VCaP (cell line): ENCODE measurements around the gene ATP10A.
A peak's percentile ranks its signal among the peaks of the same experiment; 100 is the strongest.

Experiments used
- H3K27ac ChIP-seq: fragments of 450-650 bp; 2 replicates; pipeline ENCODE4 v1.5.1; 2017
- TF ChIP-seq, protein P1 (sequence below): fragments of 450-650 bp; conservative IDR thresholded peaks from 2 replicates; pipeline ENCODE4 v1.5.1; 2017; ENCODE audit warnings: mild to moderate bottlenecking, moderate library complexity

The ATP10A gene

DNA sequence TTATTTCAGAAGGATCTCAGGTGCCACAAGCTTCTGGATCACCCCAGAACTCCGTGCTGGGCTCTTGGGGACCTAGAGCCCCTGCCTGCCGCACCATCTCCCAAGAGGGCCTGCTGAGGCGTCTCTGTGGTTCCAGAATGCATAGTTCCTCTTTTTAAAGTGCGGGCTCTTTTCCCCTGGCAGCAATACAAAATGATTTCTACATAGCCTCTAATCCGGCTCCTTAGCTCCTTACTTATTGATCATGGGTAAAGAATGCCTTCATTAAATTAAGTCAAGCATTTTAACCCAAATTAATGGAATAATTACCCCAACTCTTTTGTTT lies 121.9 kb downstream of the ATP10A start:
- H3K27ac ChIP-seq = no peak overlapping the region
- TF ChIP-seq, protein P1, sequence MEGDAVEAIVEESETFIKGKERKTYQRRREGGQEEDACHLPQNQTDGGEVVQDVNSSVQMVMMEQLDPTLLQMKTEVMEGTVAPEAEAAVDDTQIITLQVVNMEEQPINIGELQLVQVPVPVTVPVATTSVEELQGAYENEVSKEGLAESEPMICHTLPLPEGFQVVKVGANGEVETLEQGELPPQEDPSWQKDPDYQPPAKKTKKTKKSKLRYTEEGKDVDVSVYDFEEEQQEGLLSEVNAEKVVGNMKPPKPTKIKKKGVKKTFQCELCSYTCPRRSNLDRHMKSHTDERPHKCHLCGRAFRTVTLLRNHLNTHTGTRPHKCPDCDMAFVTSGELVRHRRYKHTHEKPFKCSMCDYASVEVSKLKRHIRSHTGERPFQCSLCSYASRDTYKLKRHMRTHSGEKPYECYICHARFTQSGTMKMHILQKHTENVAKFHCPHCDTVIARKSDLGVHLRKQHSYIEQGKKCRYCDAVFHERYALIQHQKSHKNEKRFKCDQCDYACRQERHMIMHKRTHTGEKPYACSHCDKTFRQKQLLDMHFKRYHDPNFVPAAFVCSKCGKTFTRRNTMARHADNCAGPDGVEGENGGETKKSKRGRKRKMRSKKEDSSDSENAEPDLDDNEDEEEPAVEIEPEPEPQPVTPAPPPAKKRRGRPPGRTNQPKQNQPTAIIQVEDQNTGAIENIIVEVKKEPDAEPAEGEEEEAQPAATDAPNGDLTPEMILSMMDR = no peak

- TF ChIP-seq, protein P1 = no peak
- H3K27ac ChIP-seq = no peak overlapping the region
Measured at GRCh38 chr15:25740383-25741255, 122.5 kb downstream of the ATP10A start.

GRCh38 chr15:25739687-25740121 lies 123.4 kb downstream of the ATP10A start:
- no peak overlapping the region for H3K27ac ChIP-seq
- TF ChIP-seq, protein P1 = peak; percentile 59

GRCh38 chr15:25738171-25738965 lies 124.8 kb downstream of the ATP10A start:
- TF ChIP-seq, protein P1 = no peak

DNA sequence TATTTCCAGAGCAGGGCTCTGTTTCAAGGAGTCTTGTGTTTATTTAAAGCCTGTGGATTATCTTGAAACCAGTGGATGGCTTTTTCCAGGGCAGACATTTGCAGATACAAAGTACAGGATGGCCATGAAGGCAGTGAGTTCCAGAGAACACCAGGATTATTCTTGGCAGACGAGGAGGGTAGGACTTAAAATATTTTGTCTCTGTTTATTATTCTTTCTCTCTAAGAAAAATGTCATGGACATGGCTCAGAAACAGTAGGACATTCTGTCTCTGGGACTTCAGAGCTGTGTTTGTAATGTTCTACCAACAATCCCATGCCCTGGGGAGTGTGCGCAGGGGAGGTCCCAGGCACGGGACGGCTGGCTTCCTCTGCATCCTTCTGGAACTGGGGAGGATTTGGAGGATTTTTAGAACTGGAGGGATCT lies 125.9 kb downstream of the ATP10A start:
- TF ChIP-seq, protein P1 = no peak
- no peak overlapping the region for H3K27ac ChIP-seq

More at GRCh38 chr15:25738171-25738965, 124.8 kb downstream of the ATP10A start:
- H3K27ac ChIP-seq = no peak overlapping the region

DNA sequence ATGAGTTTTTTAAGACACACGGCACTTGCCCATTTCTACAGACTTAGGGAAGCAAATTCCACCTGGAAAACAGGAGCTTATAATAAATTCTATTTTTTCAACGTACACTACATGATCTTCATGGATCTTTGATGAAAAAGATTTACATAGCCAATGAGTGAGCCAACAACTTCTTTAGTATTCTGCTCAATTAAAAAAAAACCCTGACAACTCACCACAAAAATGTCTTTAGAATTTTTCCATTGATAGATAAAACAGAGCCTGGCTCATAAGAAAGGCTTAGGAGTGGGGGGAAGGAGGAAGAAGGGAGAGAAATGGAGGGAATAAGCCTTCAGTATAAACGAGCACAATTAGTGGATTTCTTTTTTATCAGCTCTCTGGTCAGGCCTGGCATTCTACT lies 126.7 kb downstream of the ATP10A start:
- H3K27ac ChIP-seq = no peak overlapping the region
- TF ChIP-seq, protein P1 = no peak
